H1 (cell line): ENCODE results near the gene LCN15. TPM values are rescaled to one million over a fixed set of nuclear protein-coding genes. Genes with fewer than 3 reads are reported as not detected.
"Not testable (repeated sequence)": the region's sequence is repeated elsewhere in the genome, so short reads cannot be mapped to it uniquely, and the experiment has no call there.

Experiments
- CTCF ChIA-PET: fragments of 300-600 bp; sonication (Branson Sonifier 250); formaldehyde crosslinking; loops from one replicate; lab custom pipeline; 2021; ENCODE audit not compliant: partially characterized antibody; lab: Charles Lee
- POLR2A ChIA-PET: fragments of 300-600 bp; sonication (Branson Sonifier 250); formaldehyde crosslinking; loops from one replicate; lab custom pipeline; 2021; ENCODE audit warnings: inconsistent platforms; ENCODE audit not compliant: partially characterized antibody; lab: Charles Lee
- DNase-seq, 2 experiments: peaks; one replicate each; pipeline versions ENCODE4 v3.0.0 to v3.0.0-alpha.2; 2010 to 2022; ENCODE audit warnings: low spot score in 2 of 2, low read depth in 1 of 2, mixed read lengths in 1 of 2
- FAIRE-seq: peaks from 2 replicates; lab custom pipeline; 2011; peaks lifted over from hg19 to GRCh38; lab: Jason Lieb, UNC
- H2AFZ ChIP-seq: 2 replicates; pipeline ENCODE4 v1.8.1; 2012; ENCODE audit warnings: low read length, inconsistent platforms
- H2AK5ac ChIP-seq: 2 replicates; pipeline ENCODE4 v1.6.1; 2013; ENCODE audit warnings: low read depth, low read length
- H2BK120ac ChIP-seq: replicated peaks from 2 replicates; pipeline ENCODE3; 2013; ENCODE audit warnings: low read depth, low read length, inconsistent platforms
- H2BK12ac ChIP-seq: 2 replicates; pipeline ENCODE4 v1.6.1; 2013; ENCODE audit warnings: low read depth, low read length
- H2BK15ac ChIP-seq: 2 replicates; pipeline ENCODE4 v1.6.1; 2013; ENCODE audit warnings: low read length
- H2BK20ac ChIP-seq: 2 replicates; pipeline ENCODE4 v1.6.1; 2013; ENCODE audit warnings: low read length
- H2BK5ac ChIP-seq: 2 replicates; pipeline ENCODE4 v1.6.1; 2013; ENCODE audit warnings: low read depth, low read length
- H3K14ac ChIP-seq: 2 replicates; pipeline ENCODE4 v1.6.1; 2013; ENCODE audit warnings: inconsistent platforms; ENCODE audit not compliant: insufficient read length
- H3K18ac ChIP-seq: 2 replicates; pipeline ENCODE4 v1.6.1; 2013; ENCODE audit warnings: low read length; ENCODE audit errors: extremely low read depth
- H3K23ac ChIP-seq: 2 replicates; pipeline ENCODE4 v1.6.1; 2013; ENCODE audit warnings: inconsistent platforms; ENCODE audit not compliant: insufficient read length
- H3K23me2 ChIP-seq: 2 replicates; pipeline ENCODE4 v1.6.1; 2013; ENCODE audit warnings: low read depth, low read length
- H3K27ac ChIP-seq: 2 replicates; pipeline ENCODE4 v1.6.1; 2011; ENCODE audit warnings: low read depth, low read length, inconsistent platforms
- H3K27me3 ChIP-seq, 4 experiments: replicated peaks in 1 of 4; 1 replicate in 1 of 4; 2 replicates in 3 of 4; pipeline versions ENCODE4 v1.6.1 to v1.8.1; 2011 to 2013; ENCODE audit warnings: low read length in 3 of 4, mild to moderate bottlenecking in 3 of 4, inconsistent platforms in 2 of 4, mixed read lengths in 2 of 4, moderate library complexity in 1 of 4; ENCODE audit not compliant: control insufficient read depth in 3 of 4, insufficient read depth in 3 of 4; ENCODE audit errors: extremely low read depth in 1 of 4
- H3K36me3 ChIP-seq, 4 experiments: 2 replicates each; pipeline versions ENCODE4 v1.6.1 to v1.8.1; 2011 to 2013; ENCODE audit warnings: mild to moderate bottlenecking in 4 of 4, low read length in 3 of 4, moderate library complexity in 2 of 4, control low read depth in 1 of 4, inconsistent platforms in 1 of 4; ENCODE audit not compliant: insufficient read depth in 4 of 4, control insufficient read depth in 2 of 4
- H3K4ac ChIP-seq: replicated peaks from 2 replicates; pipeline ENCODE3; 2013; ENCODE audit warnings: low read length, low read depth, mixed read lengths, inconsistent platforms; ENCODE audit not compliant: insufficient read length
- H3K4me1 ChIP-seq, 4 experiments: replicated peaks in 1 of 4; 1 replicate in 1 of 4; 2 replicates in 3 of 4; pipeline versions ENCODE4 v1.6.1 to v1.8.1; 2011 to 2013; ENCODE audit warnings: low read length in 3 of 4, inconsistent platforms in 2 of 4, mixed read lengths in 1 of 4; ENCODE audit not compliant: insufficient read depth in 4 of 4, control insufficient read depth in 3 of 4
- H3K4me2 ChIP-seq, 2 experiments: 2 replicates each; pipeline versions ENCODE4 v1.6.1 to v1.8.1; 2011 to 2013; ENCODE audit warnings: low read depth in 2 of 2, low read length in 2 of 2, control low read depth in 1 of 2, inconsistent platforms in 1 of 2, mild to moderate bottlenecking in 1 of 2; ENCODE audit not compliant: insufficient read depth in 1 of 2
- H3K4me3 ChIP-seq, 4 experiments: fragments of 200-600, 300-600 bp in 1 of 4; sonication (generic), shearing (Covaris generic), sonication (Bioruptor Twin) in 1 of 4; 2 replicates each; pipeline versions ENCODE4 v1.5.1 to v1.8.1; 2011 to 2016; ENCODE audit warnings: low read length in 4 of 4, low read depth in 3 of 4, control low read depth in 2 of 4, inconsistent platforms in 2 of 4, mild to moderate bottlenecking in 2 of 4, mixed read lengths in 1 of 4, moderate library complexity in 1 of 4; ENCODE audit not compliant: insufficient read depth in 2 of 4; ENCODE audit errors: extremely low read depth in 1 of 4
- H3K56ac ChIP-seq: replicated peaks from 2 replicates; pipeline ENCODE3; 2013; ENCODE audit warnings: low read depth, mild to moderate bottlenecking, mixed read lengths, low read length, inconsistent platforms; ENCODE audit not compliant: insufficient read length
- H3K79me1 ChIP-seq: 2 replicates; pipeline ENCODE4 v1.6.1; 2013; ENCODE audit warnings: low read depth, low read length, control low read depth
- H3K79me2 ChIP-seq, 2 experiments: 2 replicates each; pipeline versions ENCODE4 v1.6.1 to v1.8.1; 2012 to 2013; ENCODE audit warnings: low read length in 2 of 2, mild to moderate bottlenecking in 2 of 2, inconsistent platforms in 1 of 2; ENCODE audit not compliant: insufficient read depth in 2 of 2, control insufficient read depth in 1 of 2
- H3K9ac ChIP-seq, 4 experiments: replicated peaks in 1 of 4; 1 replicate in 1 of 4; 2 replicates in 3 of 4; pipeline versions ENCODE4 v1.6.1 to v1.8.1; 2011 to 2013; ENCODE audit warnings: low read depth in 3 of 4, low read length in 3 of 4, control low read depth in 2 of 4, mild to moderate bottlenecking in 2 of 4, moderate library complexity in 2 of 4, inconsistent platforms in 1 of 4; ENCODE audit errors: extremely low read depth in 1 of 4
- H3K9me3 ChIP-seq, 2 experiments: 2 replicates each; pipeline versions ENCODE4 v1.6.1 to v1.8.1; 2012 to 2013; ENCODE audit warnings: mild to moderate bottlenecking in 2 of 2, moderate library complexity in 2 of 2, control low read depth in 1 of 2, inconsistent platforms in 1 of 2, low read depth in 1 of 2, low read length in 1 of 2, mixed read lengths in 1 of 2; ENCODE audit not compliant: insufficient read depth in 2 of 2
- H4K20me1 ChIP-seq, 2 experiments: replicated peaks in 1 of 2; 2 replicates each; pipeline versions ENCODE3 to v1.8.1; 2011 to 2013; ENCODE audit warnings: inconsistent platforms in 2 of 2, low read length in 2 of 2, mild to moderate bottlenecking in 1 of 2; ENCODE audit not compliant: insufficient read depth in 2 of 2, control insufficient read depth in 1 of 2
- H4K5ac ChIP-seq: 2 replicates; pipeline ENCODE4 v1.6.1; 2013; ENCODE audit warnings: low read length, low read depth, mixed read lengths, inconsistent platforms; ENCODE audit not compliant: insufficient read length
- H4K8ac ChIP-seq: 2 replicates; pipeline ENCODE4 v1.8.0; 2013; ENCODE audit warnings: mild to moderate bottlenecking, moderate library complexity, low read length, inconsistent platforms; ENCODE audit not compliant: insufficient read depth; ENCODE audit errors: extremely low read depth
- H4K91ac ChIP-seq: replicated peaks from 2 replicates; pipeline ENCODE3; 2013; ENCODE audit warnings: low read length, mixed read lengths, inconsistent platforms; ENCODE audit not compliant: insufficient read length
- CREB1 ChIP-seq: IDR thresholded peaks from 2 replicates; pipeline ENCODE4 v1.6.1; 2012; ENCODE audit warnings: inconsistent platforms
- RAD21 ChIP-seq, 2 experiments: IDR thresholded peaks in 1 of 2; conservative IDR thresholded peaks in 1 of 2; 2 replicates each; pipeline ENCODE4 v1.6.1; 2011; ENCODE audit warnings: low read depth in 2 of 2, low read length in 2 of 2, improper control_type of control experiment in 1 of 2, inconsistent platforms in 1 of 2, mild to moderate bottlenecking in 1 of 2, moderate library complexity in 1 of 2
- TCF12 ChIP-seq: IDR thresholded peaks from 2 replicates; pipeline ENCODE4 v1.6.1; 2011; ENCODE audit warnings: low read depth, mild to moderate bottlenecking, low read length
- WGBS, 2 experiments: shearing (Covaris generic) in 1 of 2; methylation state at CpG; one replicate each; pipeline versions ENCODE4 v1.1.6 to v1.1.7; 2013 to 2015; ENCODE audit warnings: low lambda C conversion rate in 2 of 2, mixed read lengths in 2 of 2, inconsistent platforms in 1 of 2, low coverage in 1 of 2, missing lambda C conversion rate in 1 of 2; ENCODE audit not compliant: insufficient replicate concordance in 2 of 2, insufficient coverage in 1 of 2, insufficient read length in 1 of 2; ENCODE audit errors: extremely low coverage in 1 of 2, missing lambda C conversion rate in 1 of 2; 5-methylcytosine and 5-hydroxymethylcytosine counted together
- polyA plus RNA-seq, 7 experiments: library from polyadenylated mRNA; depleted of rRNA in 3 of 7; stranded (reverse) in 5 of 7; unstranded in 2 of 7; fragments of >200 nt in 5 of 7; fragments of 200-250 nt in 2 of 7; gene quantifications; 1 replicate in 5 of 7; 2 replicates in 1 of 7; 4 replicates in 1 of 7; pipeline versions ENCODE4 v1.2.1 to v1.2.3, GENCODE V29; 2011 to 2013; ENCODE audit warnings: missing spikeins in 2 of 7, mixed read lengths in 2 of 7
- total RNA-seq: library from RNA; stranded (reverse); fragmentation: NEBNext Ultra II Directional; extraction: Animal tissue kit (Norgen Biotek cat#: 25700); gene quantifications from 2 replicates; pipeline ENCODE4 v1.2.1, GENCODE V29; 2021
- TF ChIP-seq, protein P1 (sequence below), 3 experiments: IDR thresholded peaks; 1 replicate in 2 of 3; 2 replicates in 1 of 3; pipeline versions ENCODE4 v1.5.1 to v1.6.1; 2011; ENCODE audit warnings: low read length in 3 of 3, mild to moderate bottlenecking in 3 of 3, inconsistent platforms in 2 of 3, low read depth in 1 of 3, moderate library complexity in 1 of 3; ENCODE audit not compliant: insufficient read depth in 1 of 3; ENCODE audit errors: control extremely low read depth in 1 of 3

The LCN15 gene
- total and polyA plus RNA-seq, 2 of the 8 experiments (the other 6 are each of a cell fraction or from before 2014, with no cell fraction given), result 0.08 to 0.47 TPM

DNA sequence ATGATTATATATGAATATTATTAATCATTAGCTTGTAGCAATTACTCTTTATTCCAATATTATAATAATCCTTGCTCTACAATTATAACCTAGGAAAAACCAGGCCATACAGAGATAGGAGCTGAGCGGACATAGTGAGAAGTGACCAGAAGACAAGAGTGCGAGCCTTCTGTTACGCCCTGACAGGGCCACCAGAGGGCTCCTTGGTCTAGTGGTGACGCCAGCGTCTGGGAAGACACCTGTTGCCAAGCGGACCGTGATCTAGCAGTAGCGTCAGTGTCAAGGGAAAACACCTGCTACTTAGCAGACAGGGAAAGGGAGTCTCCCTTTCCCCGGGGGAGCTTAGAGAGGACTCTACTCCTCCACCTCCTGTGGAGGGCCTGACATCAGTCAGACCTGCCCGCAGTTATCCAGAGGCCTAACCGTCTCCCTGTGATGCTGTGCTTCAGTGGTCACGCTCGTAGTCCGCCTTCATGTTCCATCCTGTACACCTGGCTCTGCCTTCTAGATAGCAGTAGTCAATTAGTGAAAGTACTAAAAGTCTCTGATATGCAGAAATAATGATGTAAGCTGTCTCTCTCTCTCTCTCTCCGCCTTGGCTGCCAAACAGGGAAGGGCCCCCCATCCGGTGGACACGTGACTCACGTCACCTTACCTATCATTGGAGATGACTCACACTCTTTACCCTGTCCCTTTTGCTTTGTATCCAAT, 2.2 kb upstream of the LCN15 start:
- not testable (repeated sequence) for H3K79me2 ChIP-seq, H3K4me2 ChIP-seq, H2BK12ac ChIP-seq, H3K36me3 ChIP-seq, H4K91ac ChIP-seq, H3K23ac ChIP-seq, H4K8ac ChIP-seq, H3K9ac ChIP-seq, H3K27ac ChIP-seq, H2AFZ ChIP-seq, H2BK5ac ChIP-seq, H3K18ac ChIP-seq, H3K79me1 ChIP-seq, H3K56ac ChIP-seq, H3K4me3 ChIP-seq, H2BK15ac ChIP-seq, H3K9me3 ChIP-seq, H2BK120ac ChIP-seq, H4K20me1 ChIP-seq, H2BK20ac ChIP-seq, H3K14ac ChIP-seq, FAIRE-seq, H3K27me3 ChIP-seq, H3K4ac ChIP-seq, DNase-seq, H2AK5ac ChIP-seq, H4K5ac ChIP-seq, H3K23me2 ChIP-seq
- CTCF ChIA-PET, result interaction anchor here (0.9 to 9.6 kb wide), 12 partner anchors 8 to 207 kb away, joined by 3 to 88 read pairs (median 4); partner anchors contain the start of genes AJM1, CCDC183, LCN10 and LCN8
- POLR2A ChIA-PET, result interaction anchor here (1.0 kb wide), 1 partner anchor 38 kb away, joined by 3 read pairs; no protein-coding TSS in a partner anchor
- WGBS, 2 experiments, result 75% methylated on average over 18 of the region's 18 CpGs; no CpG with 5 or more reads in 1 of the 2 experiments
- H3K4me1 ChIP-seq, result peaks cover 0 to 12% (median 6%) of the 10 kb centered on the region in 4 experiments; a peak in 4 of 7 replicates
- TF ChIP-seq TCF12, result 0 out of 2 replicates have a peak, but pooled peaks have one; percentile 8
- TF ChIP-seq, protein P1, sequence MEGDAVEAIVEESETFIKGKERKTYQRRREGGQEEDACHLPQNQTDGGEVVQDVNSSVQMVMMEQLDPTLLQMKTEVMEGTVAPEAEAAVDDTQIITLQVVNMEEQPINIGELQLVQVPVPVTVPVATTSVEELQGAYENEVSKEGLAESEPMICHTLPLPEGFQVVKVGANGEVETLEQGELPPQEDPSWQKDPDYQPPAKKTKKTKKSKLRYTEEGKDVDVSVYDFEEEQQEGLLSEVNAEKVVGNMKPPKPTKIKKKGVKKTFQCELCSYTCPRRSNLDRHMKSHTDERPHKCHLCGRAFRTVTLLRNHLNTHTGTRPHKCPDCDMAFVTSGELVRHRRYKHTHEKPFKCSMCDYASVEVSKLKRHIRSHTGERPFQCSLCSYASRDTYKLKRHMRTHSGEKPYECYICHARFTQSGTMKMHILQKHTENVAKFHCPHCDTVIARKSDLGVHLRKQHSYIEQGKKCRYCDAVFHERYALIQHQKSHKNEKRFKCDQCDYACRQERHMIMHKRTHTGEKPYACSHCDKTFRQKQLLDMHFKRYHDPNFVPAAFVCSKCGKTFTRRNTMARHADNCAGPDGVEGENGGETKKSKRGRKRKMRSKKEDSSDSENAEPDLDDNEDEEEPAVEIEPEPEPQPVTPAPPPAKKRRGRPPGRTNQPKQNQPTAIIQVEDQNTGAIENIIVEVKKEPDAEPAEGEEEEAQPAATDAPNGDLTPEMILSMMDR (IDR thresholded peaks at IDR 0.05; ENCODE audit: control extremely low read depth in 1 of 3, insufficient read depth in 1 of 3, low read depth in 1 of 3, low read length in 3 of 3), result peak in 2 of 3 experiments; percentile 27 to 51; a peak in 2 of 4 replicates
- TF ChIP-seq CREB1, result peak; percentile 50; the same call in 1 of the 2 replicates
- peak; percentile 18 to 37 for TF ChIP-seq RAD21 (IDR thresholded peaks at IDR 0.05 in 1 of 2, conservative IDR thresholded peaks at IDR 0.05 in 1 of 2; ENCODE audit: low read depth in 2 of 2, low read length in 2 of 2)
